Stimulated activated CD8-positive, alpha-beta memory T cell treated with anti-CD3 and anti-CD28 coated beads, Interleukin-4, amount 100 ng/mL, for 48 hours (primary cell): Measurements from ENCODE around the gene DBF4B.
"Not testable (repeated sequence)": the region's sequence is repeated elsewhere in the genome, so short reads cannot be mapped to it uniquely, and the experiment has no call there.

Experiments
- DNase-seq: peaks from one replicate; pipeline ENCODE4 v3.0.0-alpha.2; 2020

Gene DBF4B

GRCh38 chr17:44708401-44709263 lies at the start of gene DBF4B:
Gene DBF4B (plus strand): TSS chr17:44708665. CDS start chr17:44708821, 156 bp downstream.
- peak; percentile 86 for DNase-seq

- no peak for DNase-seq
Observed at GRCh38 chr17:44661835-44662234, 46.6 kb upstream of the DBF4B start.

GRCh38 chr17:44663095-44663494 lies 45.4 kb upstream of the DBF4B start:
- DNase-seq: no peak

GRCh38 chr17:44664867-44665266 lies 43.6 kb upstream of the DBF4B start:
- no peak for DNase-seq

GRCh38 chr17:44666006-44666405 lies 42.5 kb upstream of the DBF4B start:
- DNase-seq: no peak

- DNase-seq: no peak
Observed at GRCh38 chr17:44672479-44673093, 35.9 kb upstream of the DBF4B start.

- DNase-seq: no peak
Observed at GRCh38 chr17:44673893-44674292, 34.6 kb upstream of the DBF4B start.

- no peak for DNase-seq
Observed at GRCh38 chr17:44677136-44677535, 31.3 kb upstream of the DBF4B start.

- DNase-seq: not testable (repeated sequence)
Observed at GRCh38 chr17:44683303-44683702, 25.2 kb upstream of the DBF4B start.

- DNase-seq: no peak
Observed at GRCh38 chr17:44687756-44688155, 20.7 kb upstream of the DBF4B start.

- DNase-seq: no peak
Observed at GRCh38 chr17:44688200-44688599, 20.3 kb upstream of the DBF4B start.

GRCh38 chr17:44688675-44689476 lies 19.6 kb upstream of the DBF4B start:
- DNase-seq: no peak

GRCh38 chr17:44689477-44690217 lies 18.8 kb upstream of the DBF4B start, which contains the start of gene CCDC43:
Gene CCDC43 (minus strand): TSS chr17:44689776. CDS start chr17:44689753, 23 bp downstream.
- DNase-seq: peak; percentile 96

GRCh38 chr17:44690746-44691306 lies 17.6 kb upstream of the DBF4B start:
- DNase-seq: not testable (repeated sequence)

GRCh38 chr17:44693609-44694008 lies 14.9 kb upstream of the DBF4B start:
- no peak for DNase-seq

- not testable (repeated sequence) for DNase-seq
Observed at GRCh38 chr17:44700288-44700687, 8.2 kb upstream of the DBF4B start.

GRCh38 chr17:44707755-44708400 lies 587 bp upstream of the DBF4B start:
- no peak for DNase-seq

GRCh38 chr17:44719444-44719843 lies 11.0 kb downstream of the DBF4B start:
- DNase-seq: no peak

- DNase-seq: no peak
Observed at GRCh38 chr17:44722254-44722653, 13.8 kb downstream of the DBF4B start.

- not testable (repeated sequence) for DNase-seq
Observed at GRCh38 chr17:44726121-44726520, 17.7 kb downstream of the DBF4B start.

- DNase-seq: no peak
Observed at GRCh38 chr17:44733753-44734152, 25.3 kb downstream of the DBF4B start.

- DNase-seq: no peak
Observed at GRCh38 chr17:44734272-44734671, 25.8 kb downstream of the DBF4B start.
